Measurements from ENCODE around the gene POLRMT. TPM values are rescaled to one million over a fixed set of nuclear protein-coding genes. Genes with fewer than 3 reads are reported as not detected.
A peak's percentile ranks its signal among the peaks of the same experiment; 100 is the strongest.

POLRMT gene
- total RNA-seq, 1 donor from 2014 or later = 45.3 TPM

- H3K36me3 ChIP-seq (ENCODE audit: insufficient read depth, low read length) = no peaks in the 10 kb centered on the region
- peak overlapping the region; percentile 76 for H3K9ac ChIP-seq (ENCODE audit: low read length)
- Mint-ChIP-seq H3K9me3 (ENCODE audit: unreplicated experiment) (no peaks in the 10 kb centered on the region), H3K4me3 (ENCODE audit: unreplicated experiment) (no peak overlapping the region), H3K36me3 (ENCODE audit: low read depth, unreplicated experiment) (peaks cover 6% of the 10 kb centered on the region), H3K27me3 (ENCODE audit: low read depth, unreplicated experiment) (no peaks in the 10 kb centered on the region), H3K27ac (ENCODE audit: unreplicated experiment) (peak overlapping the region; percentile 18), H3K4me1 (ENCODE audit: low read depth, unreplicated experiment) (peaks cover 8% of the 10 kb centered on the region)
- peaks cover 15% of the 10 kb centered on the region for H3K79me2 ChIP-seq (ENCODE audit: insufficient read depth, low read length)
- no peaks in the 10 kb centered on the region for H3K9me3 ChIP-seq (ENCODE audit: insufficient read depth, low read depth, low read length)
- FAIRE-seq (no peak), DNase-seq (ENCODE audit: low read depth) (no peak)
- H3K4me2 ChIP-seq (ENCODE audit: low read length) = peak overlapping the region; percentile 71
- no peak overlapping the region for H3K4me3 ChIP-seq (ENCODE audit: insufficient read depth, low read depth, low read length)
- no peaks in the 10 kb centered on the region for H3K27me3 ChIP-seq (ENCODE audit: insufficient read depth, low read length)
- peaks cover 19% of the 10 kb centered on the region for H3K4me1 ChIP-seq (ENCODE audit: insufficient read depth, low read length)
- H2AFZ ChIP-seq (ENCODE audit: low read depth, low read length) = no peak overlapping the region
- H4K20me1 ChIP-seq (ENCODE audit: insufficient read depth, low read length) = peaks cover 5% of the 10 kb centered on the region
- TF ChIP-seq EZH2 (IDR thresholded peaks at IDR 0.05; ENCODE audit: insufficient read depth, low read length) (no peak), CTCF (IDR thresholded peaks at IDR 0.05; ENCODE audit: insufficient read depth, low read depth, low read length) (no peak)
- H3K27ac ChIP-seq (ENCODE audit: low read depth, low read length) = peak overlapping the region; percentile 89
These were observed 8.8 kb downstream of the POLRMT start for GRCh38 chr19:624433-625109.

- peak overlapping the region; percentile 89 for H3K27ac ChIP-seq (ENCODE audit: low read depth, low read length)
- FAIRE-seq (peak; percentile 78), DNase-seq (ENCODE audit: low read depth) (peak; percentile 92)
- no peaks in the 10 kb centered on the region for H3K27me3 Mint-ChIP-seq (ENCODE audit: low read depth, unreplicated experiment)
- H3K9me3 Mint-ChIP-seq (ENCODE audit: unreplicated experiment) = no peaks in the 10 kb centered on the region
- TF ChIP-seq CTCF (IDR thresholded peaks at IDR 0.05; ENCODE audit: insufficient read depth, low read depth, low read length) (no peak), EZH2 (IDR thresholded peaks at IDR 0.05; ENCODE audit: insufficient read depth, low read length) (no peak)
- peak overlapping the region; percentile 71 for H3K4me2 ChIP-seq (ENCODE audit: low read length)
- H3K4me3 ChIP-seq (ENCODE audit: insufficient read depth, low read depth, low read length) = no peak overlapping the region
- no peaks in the 10 kb centered on the region for H3K36me3 ChIP-seq (ENCODE audit: insufficient read depth, low read length)
- H3K4me1 Mint-ChIP-seq (ENCODE audit: low read depth, unreplicated experiment) = peaks cover 8% of the 10 kb centered on the region
- H3K27ac Mint-ChIP-seq (ENCODE audit: unreplicated experiment) = peak overlapping the region; percentile 18
- H3K9me3 ChIP-seq (ENCODE audit: insufficient read depth, low read depth, low read length) = no peaks in the 10 kb centered on the region
- peaks cover 6% of the 10 kb centered on the region for H3K36me3 Mint-ChIP-seq (ENCODE audit: low read depth, unreplicated experiment)
- H4K20me1 ChIP-seq (ENCODE audit: insufficient read depth, low read length) = peaks cover 5% of the 10 kb centered on the region
- H2AFZ ChIP-seq (ENCODE audit: low read depth, low read length) = no peak overlapping the region
- H3K4me1 ChIP-seq (ENCODE audit: insufficient read depth, low read length) = peaks cover 19% of the 10 kb centered on the region
- no peaks in the 10 kb centered on the region for H3K27me3 ChIP-seq (ENCODE audit: insufficient read depth, low read length)
- H3K79me2 ChIP-seq (ENCODE audit: insufficient read depth, low read length) = peaks cover 11% of the 10 kb centered on the region
- no peak overlapping the region for H3K4me3 Mint-ChIP-seq (ENCODE audit: unreplicated experiment)
- H3K9ac ChIP-seq (ENCODE audit: low read length) = peak overlapping the region; percentile 80
These were observed 9.4 kb downstream of the POLRMT start for GRCh38 chr19:623974-624373.

Measured in astrocyte (in vitro differentiated cells and primary cell).